B cell (primary cell): ENCODE data around the gene CRLF2. TPM values are rescaled to one million over a fixed set of nuclear protein-coding genes. Genes with fewer than 3 reads are reported as not detected.
"Not testable (repeated sequence)": the region's sequence is repeated elsewhere in the genome, so short reads cannot be mapped to it uniquely, and the experiment has no call there.

ENCODE experiments used
- ATAC-seq: fragments of 200-7000 bp; cut with Tn5 transposase; one replicate; pipeline ENCODE4 v1.10.0; 2021; ENCODE audit warnings: low read depth, mild to moderate bottlenecking, moderate number of reproducible peaks, moderate library complexity
- CTCF ChIA-PET: fragments of 350-600 bp; sonication (Branson Sonifier 250); formaldehyde crosslinking; loops from one replicate; lab custom pipeline; 2021; ENCODE audit warnings: antibody characterized with exemption, inconsistent platforms; lab: Charles Lee
- POLR2A ChIA-PET: fragments of 350-600 bp; sonication (Branson Sonifier 250); formaldehyde crosslinking; loops from one replicate; lab custom pipeline; 2021; ENCODE audit warnings: antibody characterized with exemption; lab: Charles Lee
- DNase-seq: peaks from one replicate; pipeline ENCODE4 v3.0.0; 2013
- H2AFZ ChIP-seq: 2 replicates; pipeline ENCODE4 v1.6.1; 2012; ENCODE audit warnings: mild to moderate bottlenecking, low read depth, low read length; ENCODE audit not compliant: insufficient read depth, poor library complexity, severe bottlenecking
- H3K27ac ChIP-seq, 2 donors: 1 replicate in 1 of 2; 2 replicates in 1 of 2; pipeline ENCODE4 v1.5.1; 2012 to 2013; ENCODE audit warnings: low read length in 2 of 2, mild to moderate bottlenecking in 2 of 2, moderate library complexity in 1 of 2
- H3K27me3 ChIP-seq, 4 experiments: fragments of 200-600 bp in 1 of 4; sonication (generic) in 1 of 4; replicated peaks in 1 of 4; 1 replicate in 2 of 4; 2 replicates in 2 of 4; pipeline versions ENCODE4 v1.6.1 to v1.7.0; 2013 to 2016; ENCODE audit warnings: low read length in 3 of 4, mild to moderate bottlenecking in 2 of 4, mixed read lengths in 1 of 4, moderate library complexity in 1 of 4; ENCODE audit not compliant: insufficient read depth in 4 of 4, control insufficient read depth in 3 of 4; ENCODE audit errors: control extremely low read depth in 1 of 4
- H3K36me3 ChIP-seq, 2 experiments: replicated peaks in 1 of 2; 1 replicate in 1 of 2; 2 replicates in 1 of 2; pipeline versions ENCODE4 v1.6.1 to v1.7.1; 2013; ENCODE audit warnings: low read length in 1 of 2; ENCODE audit not compliant: insufficient read depth in 2 of 2, control insufficient read depth in 1 of 2; ENCODE audit errors: control extremely low read depth in 1 of 2, extremely low read depth in 1 of 2
- H3K4me1 ChIP-seq, 2 donors: fragments of 200-600 bp in 1 of 2; sonication (generic) in 1 of 2; 1 replicate in 1 of 2; 2 replicates in 1 of 2; pipeline versions ENCODE4 v1.5.1 to v1.6.1; 2013 to 2017; ENCODE audit warnings: low read length in 2 of 2; ENCODE audit not compliant: control insufficient read depth in 2 of 2, insufficient read depth in 2 of 2
- H3K4me2 ChIP-seq: replicated peaks from 2 replicates; pipeline ENCODE3; 2012; ENCODE audit warnings: mild to moderate bottlenecking, low read depth, low read length; ENCODE audit not compliant: poor library complexity, severe bottlenecking
- H3K4me3 ChIP-seq, 5 experiments: fragments of 200-600 bp in 1 of 5; sonication (generic) in 1 of 5; 1 replicate in 3 of 5; 2 replicates in 2 of 5; pipeline versions ENCODE4 v1.5.1 to v1.7.0; 2011 to 2016; ENCODE audit warnings: low read length in 4 of 5, mild to moderate bottlenecking in 4 of 5, low read depth in 2 of 5, control low read depth in 1 of 5, moderate library complexity in 1 of 5; ENCODE audit not compliant: insufficient read depth in 1 of 5; ENCODE audit errors: control extremely low read depth in 1 of 5, extremely low read depth in 1 of 5
- H3K79me2 ChIP-seq: fragments of 200-600 bp; sonication (generic); one replicate; pipeline ENCODE4 v1.6.0; 2016; ENCODE audit warnings: low read length; ENCODE audit not compliant: control insufficient read depth, insufficient read depth
- H3K9ac ChIP-seq: fragments of 200-600 bp; sonication (generic); 2 replicates; pipeline ENCODE4 v1.6.1; 2017; ENCODE audit warnings: mild to moderate bottlenecking, low read length, moderate library complexity
- H3K9me3 ChIP-seq, 3 donors: one replicate each; pipeline versions ENCODE4 v1.6.1 to v1.7.1; 2013; ENCODE audit warnings: low read length in 2 of 3; ENCODE audit not compliant: control insufficient read depth in 2 of 3, insufficient read depth in 1 of 3; ENCODE audit errors: control extremely low read depth in 1 of 3
- H4K20me1 ChIP-seq: 2 replicates; pipeline ENCODE4 v1.6.0; 2012; ENCODE audit warnings: mild to moderate bottlenecking, low read length; ENCODE audit not compliant: insufficient read depth, control insufficient read depth, poor library complexity, severe bottlenecking
- H3K27ac Mint-ChIP-seq: one replicate; pipeline ENCODE4 v1.8.0; 2021; ENCODE audit warnings: mixed read lengths
- H3K27me3 Mint-ChIP-seq: one replicate; pipeline ENCODE4 v1.8.0; 2021; ENCODE audit warnings: mixed read lengths
- H3K4me1 Mint-ChIP-seq: one replicate; pipeline ENCODE4 v1.8.0; 2021; ENCODE audit warnings: mixed read lengths
- H3K4me3 Mint-ChIP-seq: one replicate; pipeline ENCODE4 v1.8.0; 2021; ENCODE audit warnings: mixed read lengths
- H3K9me3 Mint-ChIP-seq: one replicate; pipeline ENCODE4 v1.8.0; 2022; ENCODE audit warnings: mixed read lengths; ENCODE audit not compliant: insufficient read depth
- CTCF ChIP-seq: fragments of 200-600 bp; IDR thresholded peaks from one replicate; pipeline ENCODE4 v1.8.0; 2022; ENCODE audit warnings: antibody characterized with exemption, mild to moderate bottlenecking
- EZH2 ChIP-seq: IDR thresholded peaks from 2 replicates; pipeline ENCODE4 v1.6.1; 2012; ENCODE audit warnings: borderline replicate concordance, low read depth, mild to moderate bottlenecking, moderate library complexity, low read length; ENCODE audit not compliant: insufficient read depth, poor library complexity, severe bottlenecking
- WGBS: methylation state at CpG from one replicate; pipeline ENCODE4 v1.1.5; 2013; ENCODE audit warnings: missing lambda C conversion rate; ENCODE audit not compliant: insufficient coverage; 5-methylcytosine and 5-hydroxymethylcytosine counted together
- intact Hi-C: fragments of 100-400 bp; cut with micrococcal nuclease; formaldehyde crosslinking; loops from one replicate; pipeline ENCODE4 v1.10.0; 2022
- polyA plus RNA-seq: library from polyadenylated mRNA; depleted of rRNA; stranded (reverse); fragments of >200 nt; gene quantifications from 2 replicates; pipeline ENCODE4 v1.2.3, GENCODE V29; 2012
- total RNA-seq, 2 donors: library from RNA; stranded (reverse); fragments of 120-200 nt in 1 of 2; gene quantifications; 1 replicate in 1 of 2; 2 replicates in 1 of 2; pipeline versions ENCODE4 v1.2.3 to v1.2.4, GENCODE V29; 2013 to 2022

Gene CRLF2
- total and polyA plus RNA-seq, 2 donors (not counting 1 experiment from before 2014, with no cell fraction given), result not detected

GRCh38 chrX:1182211-1182610, 30.2 kb downstream of the CRLF2 start:
- H3K36me3 ChIP-seq, result no peaks in the 10 kb centered on the region
- DNase-seq, result no peak
- TF ChIP-seq EZH2 (no peak), CTCF (no peak)
- H3K4me2 ChIP-seq, result no peak overlapping the region
- no peak overlapping the region for H3K9ac ChIP-seq
- Mint-ChIP-seq H3K4me1 (no peaks in the 10 kb centered on the region), H3K9me3 (no peaks in the 10 kb centered on the region), H3K27me3 (no peaks in the 10 kb centered on the region), H3K27ac (no peak overlapping the region), H3K4me3 (no peak overlapping the region)
- intact Hi-C loops, result no loop called here
- no peaks in the 10 kb centered on the region for H3K27me3 ChIP-seq
- no peak overlapping the region for H3K27ac ChIP-seq
- POLR2A ChIA-PET, result no interaction called here
- no peaks in the 10 kb centered on the region for H4K20me1 ChIP-seq
- H2AFZ ChIP-seq, result no peak overlapping the region
- ATAC-seq, result no peak
- no peaks in the 10 kb centered on the region for H3K9me3 ChIP-seq
- H3K4me3 ChIP-seq, result no peak overlapping the region
- CTCF ChIA-PET, result no interaction called here
- no peaks in the 10 kb centered on the region for H3K79me2 ChIP-seq
- WGBS, result 75% methylated on average over 4 of the region's 4 CpGs
- H3K4me1 ChIP-seq, result no peaks in the 10 kb centered on the region

GRCh38 chrX:1181661-1182060, 30.8 kb downstream of the CRLF2 start:
- H3K4me2 ChIP-seq, H3K4me1 ChIP-seq, H3K36me3 ChIP-seq, CTCF ChIA-PET, ATAC-seq, H3K27me3 Mint-ChIP-seq, H3K4me3 ChIP-seq, H2AFZ ChIP-seq, H3K27ac Mint-ChIP-seq, H4K20me1 ChIP-seq, H3K4me3 Mint-ChIP-seq, H3K4me1 Mint-ChIP-seq, H3K79me2 ChIP-seq, POLR2A ChIA-PET, DNase-seq, H3K27ac ChIP-seq, H3K9me3 Mint-ChIP-seq, H3K9ac ChIP-seq, intact Hi-C loops, H3K27me3 ChIP-seq, H3K9me3 ChIP-seq: not testable (repeated sequence)
- WGBS, result 91% methylated on average over 4 of the region's 14 CpGs
